HepG2 (cell line): Measurements from ENCODE around the gene ZNF581. TPM values are rescaled to one million over a fixed set of nuclear protein-coding genes. Genes with fewer than 3 reads are reported as not detected.

Experiments
- ATAC-seq: fragments of 200-7000 bp; cut with Tn5 transposase; 3 replicates; pipeline ENCODE4 v1.9.1; 2020; ENCODE audit warnings: mild to moderate bottlenecking, moderate library complexity
- BruUV-seq: library from RNA; stranded (reverse); fragments of 400-500 nt; replicated peaks from 2 replicates; lab custom pipeline; 2021; lab: Mats Ljungman, UMichigan
- CTCF ChIA-PET: fragments of 300-600 bp; formaldehyde crosslinking; extraction: SDS; loops from one replicate; lab custom pipeline; 2021; ENCODE audit warnings: low total read pairs, inconsistent platforms, low intra/inter-chr PET ratio; lab: Yijun Ruan, JAX
- POLR2A ChIA-PET: fragments of 350-600 bp; sonication (Branson Sonifier 250); formaldehyde crosslinking; loops from one replicate; lab custom pipeline; 2020; ENCODE audit warnings: antibody characterized with exemption, inconsistent platforms; lab: Yijun Ruan, JAX
- DNase-seq: peaks from one replicate; pipeline ENCODE4 v3.0.0-alpha.2; 2015; ENCODE audit warnings: low spot score
- FAIRE-seq: peaks from 3 replicates; lab custom pipeline; 2011; peaks lifted over from hg19 to GRCh38; lab: Jason Lieb, UNC
- H2AFZ ChIP-seq: one replicate; pipeline ENCODE4 v1.6.1; 2011; ENCODE audit warnings: low read length, inconsistent platforms
- H3K27ac ChIP-seq: fragments of 300-600 bp; 3 replicates; pipeline ENCODE4 v1.8.0; 2011; ENCODE audit warnings: mixed run types, mild to moderate bottlenecking, mixed read lengths, low read length, inconsistent platforms; ENCODE audit not compliant: insufficient read depth; ENCODE audit errors: extremely low read length
- H3K27me3 ChIP-seq, 2 experiments: fragments of 200-600 bp in 1 of 2; 2 replicates in 1 of 2; 3 replicates in 1 of 2; pipeline versions ENCODE4 v1.6.0 to v1.8.0; 2011; ENCODE audit warnings: low read length in 2 of 2, mild to moderate bottlenecking in 2 of 2, moderate library complexity in 2 of 2, inconsistent platforms in 1 of 2; ENCODE audit not compliant: insufficient read depth in 2 of 2, control insufficient read depth in 1 of 2
- H3K36me3 ChIP-seq, 2 experiments: fragments of 200-600 bp in 1 of 2; replicated peaks in 1 of 2; 2 replicates in 1 of 2; 3 replicates in 1 of 2; pipeline versions ENCODE4 v1.5.1 to v1.8.0; 2011; ENCODE audit warnings: low read length in 2 of 2, inconsistent platforms in 1 of 2; ENCODE audit not compliant: insufficient read depth in 2 of 2, control insufficient read depth in 1 of 2
- H3K4me1 ChIP-seq: 2 replicates; pipeline ENCODE4 v1.5.1; 2012; ENCODE audit warnings: low read length, inconsistent platforms; ENCODE audit not compliant: insufficient read depth
- H3K4me2 ChIP-seq: 2 replicates; pipeline ENCODE4 v1.6.0; 2011; ENCODE audit warnings: low read depth, low read length, inconsistent platforms
- H3K4me3 ChIP-seq, 3 experiments: fragments of 200-600 bp in 1 of 3; sonication (generic), shearing (Covaris generic) in 1 of 3; replicated peaks in 1 of 3; 2 replicates each; pipeline ENCODE4 v1.5.1; 2011 to 2016; ENCODE audit warnings: low read length in 3 of 3, inconsistent platforms in 2 of 3, low read depth in 2 of 3, mild to moderate bottlenecking in 2 of 3, control low read depth in 1 of 3, mixed read lengths in 1 of 3; ENCODE audit not compliant: insufficient read depth in 1 of 3
- H3K79me2 ChIP-seq: one replicate; pipeline ENCODE4 v1.6.1; 2011; ENCODE audit warnings: low read length, inconsistent platforms; ENCODE audit not compliant: insufficient read depth
- H3K9ac ChIP-seq: 2 replicates; pipeline ENCODE4 v1.6.0; 2011; ENCODE audit warnings: mild to moderate bottlenecking, low read depth, low read length, inconsistent platforms; ENCODE audit not compliant: insufficient read depth
- H3K9me3 ChIP-seq: 2 replicates; pipeline ENCODE4 v1.5.1; 2012; ENCODE audit warnings: mild to moderate bottlenecking, low read length
- H4K20me1 ChIP-seq: 2 replicates; pipeline ENCODE4 v1.6.0; 2011; ENCODE audit warnings: inconsistent platforms, mild to moderate bottlenecking, low read length, moderate library complexity; ENCODE audit not compliant: insufficient read depth
- HOXA7 ChIP-seq: sonication (generic); formaldehyde crosslinking; IDR thresholded peaks from 2 replicates; pipeline ENCODE4 v1.8.1; 2022; ENCODE audit warnings: mild to moderate bottlenecking, missing genetic modification reagents, moderate library complexity
- LCORL ChIP-seq, 2 experiments: fragments of 450-650 bp in 1 of 2; sonication (generic) in 1 of 2; formaldehyde crosslinking in 1 of 2; IDR thresholded peaks; 2 replicates each; pipeline versions ENCODE4 v1.5.0 to v1.6.1; 2017 to 2020; ENCODE audit warnings: antibody characterized with exemption in 1 of 2, missing genetic modification reagents in 1 of 2
- NR2F2 ChIP-seq: IDR thresholded peaks from 2 replicates; pipeline ENCODE4 v1.6.1; 2012; ENCODE audit warnings: low read depth, inconsistent platforms, borderline replicate concordance
- SIN3A ChIP-seq: IDR thresholded peaks from 2 replicates; pipeline ENCODE4 v1.6.1; 2011; ENCODE audit warnings: low read depth, mild to moderate bottlenecking, control low read depth, low read length, borderline replicate concordance
- SKIL ChIP-seq: sonication (generic); formaldehyde crosslinking; IDR thresholded peaks from 2 replicates; pipeline ENCODE4 v1.8.0; 2022; ENCODE audit warnings: missing genetic modification reagents, mild to moderate bottlenecking, moderate library complexity, borderline replicate concordance
- ZBTB3 ChIP-seq: sonication (generic); formaldehyde crosslinking; IDR thresholded peaks from 2 replicates; pipeline ENCODE4 v1.4.0; 2020; ENCODE audit warnings: low read depth, mild to moderate bottlenecking, moderate library complexity, missing genetic modification reagents, borderline replicate concordance
- ZNF746 ChIP-seq: sonication (generic); formaldehyde crosslinking; IDR thresholded peaks from 2 replicates; pipeline ENCODE4 v1.8.0; 2022; ENCODE audit warnings: mild to moderate bottlenecking, missing genetic modification reagents
- WGBS: methylation state at CpG from one replicate; pipeline ENCODE4 v1.1.6; 2017; ENCODE audit warnings: low lambda C conversion rate; 5-methylcytosine and 5-hydroxymethylcytosine counted together
- in situ Hi-C: cut with HindIII; loops from 2 replicates; pipeline ENCODE4 v1.10.0; 2017; ENCODE audit warnings: low pct_unique_long_range_greater_than_20kb; ENCODE audit not compliant: extremely low pct_ligation_motif_present
- intact Hi-C: fragments of 100-400 bp; cut with micrococcal nuclease; formaldehyde crosslinking; loops from one replicate; pipeline ENCODE4 v1.10.0; 2022; ENCODE audit not compliant: unreplicated experiment
- polyA plus RNA-seq, 8 experiments: library from polyadenylated mRNA; depleted of rRNA in 3 of 8; stranded (reverse) in 7 of 8; unstranded in 1 of 8; fragments of >200 nt; fragmentation: Illumina TruSeq in 4 of 8; extraction: Trizol in 4 of 8; gene quantifications; 2 replicates each; pipeline versions ENCODE4 v1.2.1 to v1.2.3, GENCODE V29; 2011 to 2016; ENCODE audit warnings: low read depth in 4 of 8, missing spikeins in 1 of 8, mixed read lengths in 1 of 8; ENCODE audit not compliant: insufficient read depth in 1 of 8
- total RNA-seq, 5 experiments: library from RNA; depleted of rRNA; stranded (reverse); fragments of >200 nt; fragmentation: Illumina TruSeq; extraction: Trizol; gene quantifications; 2 replicates each; pipeline ENCODE4 v1.2.3, GENCODE V29; 2016; ENCODE audit warnings: low read depth in 1 of 5

The ZNF581 gene
- total and polyA plus RNA-seq, 2 of the 13 experiments (the other 11 are each of a cell fraction or from before 2014, with no cell fraction given), result 19.6 to 49.5 TPM

GRCh38 chr19:55686311-55687050 lies 43.0 kb downstream of the ZNF581 start (continued):
- TF ChIP-seq SIN3A, result no peak

GRCh38 chr19:55687281-55688201 lies 44.1 kb downstream of the ZNF581 start:
- no peak for DNase-seq
- TF ChIP-seq ZBTB3 (no peak), SKIL (CRISPR knock-in tag) (no peak), ZNF746 (CRISPR knock-in tag) (no peak), LCORL (IDR thresholded peaks at IDR 0.05) (peak; percentile 47; the same call in 1 of the 2 replicates), LCORL (CRISPR knock-in tag; IDR thresholded peaks at IDR 0.05) (no peak), NR2F2 (no peak), HOXA7 (no peak)
- no peaks in the 10 kb centered on the region for H3K9me3 ChIP-seq
- no peak overlapping the region for H3K9ac ChIP-seq
- intact Hi-C loops (no loop called here), in situ Hi-C loops (no loop called here)
- FAIRE-seq, result no peak
- peaks cover 25% of the 10 kb centered on the region for H3K79me2 ChIP-seq
- BruUV-seq, result no TSS peak
- ATAC-seq, result no peak
- H3K36me3 ChIP-seq, result peaks cover 21 to 54% of the 10 kb centered on the region in 2 experiments
- POLR2A ChIA-PET, result no interaction called here
- H2AFZ ChIP-seq, result no peak overlapping the region
- H3K4me1 ChIP-seq, result peaks cover 48% of the 10 kb centered on the region
- H3K27ac ChIP-seq, result no peak overlapping the region
- CTCF ChIA-PET, result no interaction called here
- WGBS, result 92% methylated on average over 19 of the region's 22 CpGs
- no peak overlapping the region for H3K4me3 ChIP-seq
- no peaks in the 10 kb centered on the region for H4K20me1 ChIP-seq
- H3K27me3 ChIP-seq, result no peaks in the 10 kb centered on the region
- H3K4me2 ChIP-seq, result no peak overlapping the region
